ENCODE data around the gene PHACTR3.

PHACTR3 gene

GRCh38 chr20:59752101-59752586, 147.8 kb downstream of the PHACTR3 start:
- Histone ChIP-seq H3K4me3 (ENCODE audit: low read length) (no peak overlapping the region), H3K9me3 (ENCODE audit: low read length) (no peaks in the 10 kb centered on the region), H2AFZ (ENCODE audit: low read depth, low read length) (no peak overlapping the region), H3K4me1 (ENCODE audit: insufficient read depth, low read length) (peaks cover 41% of the 10 kb centered on the region), H3K36me3 (ENCODE audit: insufficient read depth, low read length) (no peaks in the 10 kb centered on the region), H3K27me3 (ENCODE audit: insufficient read depth, low read length) (peaks cover 18% of the 10 kb centered on the region)

DNA sequence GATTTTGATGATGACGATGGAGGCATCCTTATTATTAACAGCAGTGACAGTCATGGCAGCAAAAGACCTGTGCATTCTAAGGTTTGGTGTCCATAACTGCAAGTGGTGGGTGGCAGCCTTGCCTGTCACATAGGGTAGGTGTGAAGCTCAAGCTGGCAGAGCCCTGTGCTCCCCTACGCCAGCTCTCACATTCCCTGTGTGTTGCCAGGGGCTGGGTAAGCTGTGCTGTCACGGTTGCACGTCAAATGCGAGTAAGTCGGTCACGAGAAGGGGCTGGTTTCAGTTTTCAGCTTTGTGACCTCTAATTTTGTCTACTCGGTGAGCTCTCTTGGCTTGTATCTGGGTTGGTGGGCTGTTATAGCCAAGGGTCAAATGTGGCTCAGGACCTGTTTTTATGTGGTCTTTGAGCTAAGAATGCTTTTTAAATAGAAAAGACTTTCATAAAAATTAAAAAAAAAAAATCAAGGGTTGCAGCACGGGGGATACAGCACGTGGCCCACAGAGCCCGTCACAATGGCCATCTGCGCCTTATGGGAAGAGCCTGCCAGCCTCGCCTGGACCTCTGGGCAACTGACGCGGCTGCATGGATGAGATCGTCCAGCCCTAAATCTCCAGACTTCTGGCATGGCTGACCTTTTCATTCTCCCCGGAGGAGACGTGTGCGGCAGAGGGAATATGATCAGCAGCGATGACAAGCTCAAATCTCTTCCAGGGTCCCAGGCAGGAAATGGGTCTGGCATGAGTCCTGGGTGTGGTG, 148.5 kb downstream of the PHACTR3 start:
- peaks cover 18% of the 10 kb centered on the region for H3K27me3 ChIP-seq (ENCODE audit: insufficient read depth, low read length)
- H3K4me1 ChIP-seq (ENCODE audit: insufficient read depth, low read length), result peaks cover 41% of the 10 kb centered on the region
- H3K36me3 ChIP-seq (ENCODE audit: insufficient read depth, low read length), result no peaks in the 10 kb centered on the region
- no peaks in the 10 kb centered on the region for H3K9me3 ChIP-seq (ENCODE audit: low read length)
- no peak overlapping the region for H3K4me3 ChIP-seq (ENCODE audit: low read length)
- H2AFZ ChIP-seq (ENCODE audit: low read depth, low read length), result no peak overlapping the region

GRCh38 chr20:59753836-59754235, 149.5 kb downstream of the PHACTR3 start:
- Histone ChIP-seq H3K4me1 (ENCODE audit: insufficient read depth, low read length) (peaks cover 34% of the 10 kb centered on the region), H3K9me3 (ENCODE audit: low read length) (no peaks in the 10 kb centered on the region), H3K27me3 (ENCODE audit: insufficient read depth, low read length) (peaks cover 22% of the 10 kb centered on the region), H3K4me3 (ENCODE audit: low read length) (no peak overlapping the region), H2AFZ (ENCODE audit: low read depth, low read length) (no peak overlapping the region), H3K36me3 (ENCODE audit: insufficient read depth, low read length) (no peaks in the 10 kb centered on the region)

GRCh38 chr20:59754551-59754950, 150.2 kb downstream of the PHACTR3 start:
- no peak overlapping the region for H3K4me3 ChIP-seq (ENCODE audit: low read length)
- H3K27me3 ChIP-seq (ENCODE audit: insufficient read depth, low read length), result peaks cover 24% of the 10 kb centered on the region
- H3K9me3 ChIP-seq (ENCODE audit: low read length), result no peaks in the 10 kb centered on the region
- peaks cover 27% of the 10 kb centered on the region for H3K4me1 ChIP-seq (ENCODE audit: insufficient read depth, low read length)
- no peak overlapping the region for H2AFZ ChIP-seq (ENCODE audit: low read depth, low read length)
- no peaks in the 10 kb centered on the region for H3K36me3 ChIP-seq (ENCODE audit: insufficient read depth, low read length)

GRCh38 chr20:59756241-59756640, 151.9 kb downstream of the PHACTR3 start:
- H3K36me3 ChIP-seq (ENCODE audit: insufficient read depth, low read length), result no peaks in the 10 kb centered on the region
- H3K27me3 ChIP-seq (ENCODE audit: insufficient read depth, low read length), result peaks cover 24% of the 10 kb centered on the region
- no peaks in the 10 kb centered on the region for H3K9me3 ChIP-seq (ENCODE audit: low read length)
- H3K4me1 ChIP-seq (ENCODE audit: insufficient read depth, low read length), result peaks cover 13% of the 10 kb centered on the region
- H3K4me3 ChIP-seq (ENCODE audit: low read length), result no peak overlapping the region
- H2AFZ ChIP-seq (ENCODE audit: low read depth, low read length), result no peak overlapping the region

DNA sequence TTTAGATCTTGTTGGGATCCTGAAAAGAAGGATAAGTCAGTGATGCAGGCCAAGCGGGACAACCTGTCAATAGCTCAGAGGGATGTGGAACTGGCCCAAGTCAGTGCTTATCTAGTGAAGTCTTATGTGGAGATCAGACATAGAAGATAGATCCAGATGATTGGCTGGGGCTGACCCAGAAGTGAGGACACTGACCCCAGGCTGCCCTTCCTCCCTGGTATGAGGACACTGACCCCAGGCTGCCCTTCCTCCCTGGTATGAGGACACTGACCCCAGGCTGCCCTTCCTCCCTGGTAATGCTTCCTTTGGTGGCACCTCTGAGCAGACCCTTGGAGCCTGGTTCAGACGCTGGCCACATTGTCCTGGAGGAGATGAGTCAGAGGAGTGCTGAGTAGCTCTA, 159.7 kb downstream of the PHACTR3 start:
- Histone ChIP-seq H3K4me1 (ENCODE audit: insufficient read depth, low read length) (no peaks in the 10 kb centered on the region), H3K9me3 (ENCODE audit: low read length) (no peaks in the 10 kb centered on the region), H2AFZ (ENCODE audit: low read depth, low read length) (no peak overlapping the region), H3K4me3 (ENCODE audit: low read length) (no peak overlapping the region), H3K27me3 (ENCODE audit: insufficient read depth, low read length) (peaks cover under 1% of the 10 kb centered on the region), H3K36me3 (ENCODE audit: insufficient read depth, low read length) (no peaks in the 10 kb centered on the region)

DNA sequence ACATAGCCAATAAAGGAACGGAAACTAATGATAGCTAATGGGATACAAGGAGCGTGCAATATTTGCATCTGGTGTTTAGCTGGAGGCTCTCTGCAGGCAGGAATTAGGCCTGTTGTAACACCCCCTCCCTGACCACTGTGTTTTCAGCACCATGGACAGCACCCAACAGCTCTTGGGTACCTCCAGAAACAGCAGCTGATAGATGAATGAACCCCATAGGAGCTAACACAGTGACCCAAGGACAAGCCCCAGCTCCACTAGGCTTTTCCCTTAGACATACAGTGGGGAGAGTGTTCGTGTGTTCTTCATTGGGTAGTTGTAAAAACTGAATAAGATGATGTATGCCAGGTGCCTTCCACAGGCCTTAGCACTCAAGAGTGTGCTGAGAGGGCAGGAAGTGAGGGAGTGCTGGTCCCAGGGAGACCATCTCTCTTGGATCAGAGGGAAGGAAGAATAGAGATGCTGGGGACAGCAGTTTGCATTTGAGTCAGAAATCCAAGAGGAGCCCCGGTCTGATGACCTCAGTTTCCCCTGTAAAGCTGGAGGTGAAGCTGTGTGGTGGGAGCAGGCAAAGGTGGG, 161.3 kb downstream of the PHACTR3 start:
- H3K4me1 ChIP-seq (ENCODE audit: insufficient read depth, low read length), result no peaks in the 10 kb centered on the region
- no peak overlapping the region for H2AFZ ChIP-seq (ENCODE audit: low read depth, low read length)
- H3K36me3 ChIP-seq (ENCODE audit: insufficient read depth, low read length), result no peaks in the 10 kb centered on the region
- no peaks in the 10 kb centered on the region for H3K9me3 ChIP-seq (ENCODE audit: low read length)
- H3K27me3 ChIP-seq (ENCODE audit: insufficient read depth, low read length), result peaks cover 3% of the 10 kb centered on the region
- no peak overlapping the region for H3K4me3 ChIP-seq (ENCODE audit: low read length)

- no peaks in the 10 kb centered on the region for H3K9me3 ChIP-seq (ENCODE audit: low read length)
- no peak overlapping the region for H2AFZ ChIP-seq (ENCODE audit: low read depth, low read length)
- H3K4me1 ChIP-seq (ENCODE audit: insufficient read depth, low read length), result no peaks in the 10 kb centered on the region
- no peak overlapping the region for H3K4me3 ChIP-seq (ENCODE audit: low read length)
- no peaks in the 10 kb centered on the region for H3K36me3 ChIP-seq (ENCODE audit: insufficient read depth, low read length)
- peaks cover 7% of the 10 kb centered on the region for H3K27me3 ChIP-seq (ENCODE audit: insufficient read depth, low read length)
These were observed 163.3 kb downstream of the PHACTR3 start for GRCh38 chr20:59767656-59768055.

DNA sequence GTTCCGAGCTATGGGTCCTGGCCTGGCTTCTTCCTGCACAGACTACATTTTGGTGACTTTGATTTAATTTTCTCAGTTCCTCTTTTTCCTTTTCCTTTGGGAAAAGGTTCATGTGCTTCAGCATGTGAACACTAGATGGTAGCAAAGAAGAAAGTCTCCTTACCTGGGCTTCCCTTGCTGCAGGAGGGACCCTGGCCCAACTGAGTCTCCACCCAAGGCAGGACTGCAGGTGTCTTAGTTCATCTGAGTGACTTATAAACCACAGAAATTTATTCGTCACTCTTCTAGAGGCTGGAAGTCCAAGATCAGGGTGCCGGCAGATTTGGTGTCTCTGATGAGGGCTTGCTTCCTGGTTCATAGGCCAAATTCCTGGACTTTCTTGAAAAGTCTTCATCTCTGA, 165.9 kb downstream of the PHACTR3 start:
- H3K27me3 ChIP-seq (ENCODE audit: insufficient read depth, low read length), result peaks cover 11% of the 10 kb centered on the region
- H3K36me3 ChIP-seq (ENCODE audit: insufficient read depth, low read length), result no peaks in the 10 kb centered on the region
- no peak overlapping the region for H2AFZ ChIP-seq (ENCODE audit: low read depth, low read length)
- no peak overlapping the region for H3K4me3 ChIP-seq (ENCODE audit: low read length)
- no peaks in the 10 kb centered on the region for H3K9me3 ChIP-seq (ENCODE audit: low read length)
- no peaks in the 10 kb centered on the region for H3K4me1 ChIP-seq (ENCODE audit: insufficient read depth, low read length)

- Histone ChIP-seq H3K9me3 (ENCODE audit: low read length) (no peaks in the 10 kb centered on the region), H3K36me3 (ENCODE audit: insufficient read depth, low read length) (no peaks in the 10 kb centered on the region), H2AFZ (ENCODE audit: low read depth, low read length) (no peak overlapping the region), H3K4me3 (ENCODE audit: low read length) (no peak overlapping the region), H3K27me3 (ENCODE audit: insufficient read depth, low read length) (peaks cover 11% of the 10 kb centered on the region), H3K4me1 (ENCODE audit: insufficient read depth, low read length) (no peaks in the 10 kb centered on the region)
These were observed 166.5 kb downstream of the PHACTR3 start for GRCh38 chr20:59770851-59771250.

DNA sequence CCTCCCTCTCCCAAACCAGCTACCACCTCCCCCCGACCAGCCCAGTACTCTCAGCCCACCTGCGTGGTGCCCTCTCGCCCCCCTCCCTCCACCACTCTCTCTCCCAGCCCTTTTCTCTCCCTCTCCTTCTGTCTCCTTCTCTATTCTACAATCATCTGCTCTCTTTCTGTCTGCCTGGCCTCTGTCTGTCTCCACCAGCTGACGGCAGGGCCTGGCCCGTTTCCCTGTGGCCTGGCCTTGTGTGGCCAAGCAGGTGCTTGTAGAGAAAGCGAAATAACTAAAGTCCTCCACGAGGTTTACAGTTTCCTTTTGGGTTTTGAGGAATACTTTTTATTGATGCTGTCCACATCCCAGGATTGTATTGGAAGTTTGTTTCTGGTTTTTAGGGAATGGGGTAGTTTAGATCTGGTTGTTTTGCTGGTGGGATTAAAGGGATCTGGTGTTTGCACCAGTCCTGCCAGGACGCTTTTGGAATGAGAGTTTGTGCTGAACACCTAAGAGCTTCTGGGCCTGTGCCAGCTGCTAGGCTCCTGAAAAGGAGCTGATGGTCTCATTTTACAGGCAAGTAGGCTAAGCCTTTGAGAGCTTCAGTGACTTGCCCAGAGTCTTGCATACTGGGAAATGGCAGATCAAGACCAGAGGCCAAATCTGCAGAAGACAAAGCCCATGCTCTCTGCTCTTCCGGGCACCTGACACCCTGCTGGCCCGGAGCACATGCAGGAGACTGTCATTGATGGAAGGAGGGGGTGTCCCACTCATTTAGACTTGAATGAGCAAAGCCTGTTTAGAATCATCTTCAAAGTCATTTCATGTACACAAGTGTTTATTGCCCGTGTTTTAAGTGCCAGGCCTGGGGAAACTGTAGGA, 167.4 kb downstream of the PHACTR3 start:
- Histone ChIP-seq H3K4me3 (ENCODE audit: low read length) (no peak overlapping the region), H3K9me3 (ENCODE audit: low read length) (no peaks in the 10 kb centered on the region), H2AFZ (ENCODE audit: low read depth, low read length) (no peak overlapping the region), H3K27me3 (ENCODE audit: insufficient read depth, low read length) (peaks cover 11% of the 10 kb centered on the region), H3K36me3 (ENCODE audit: insufficient read depth, low read length) (no peaks in the 10 kb centered on the region), H3K4me1 (ENCODE audit: insufficient read depth, low read length) (no peaks in the 10 kb centered on the region)

- H3K9me3 ChIP-seq (ENCODE audit: low read length), result no peaks in the 10 kb centered on the region
- peaks cover 11% of the 10 kb centered on the region for H3K27me3 ChIP-seq (ENCODE audit: insufficient read depth, low read length)
- no peaks in the 10 kb centered on the region for H3K36me3 ChIP-seq (ENCODE audit: insufficient read depth, low read length)
- no peaks in the 10 kb centered on the region for H3K4me1 ChIP-seq (ENCODE audit: insufficient read depth, low read length)
- no peak overlapping the region for H2AFZ ChIP-seq (ENCODE audit: low read depth, low read length)
- no peak overlapping the region for H3K4me3 ChIP-seq (ENCODE audit: low read length)
These were observed 168.0 kb downstream of the PHACTR3 start for GRCh38 chr20:59772373-59772705.

Measured in neuron (in vitro differentiated cells).